ENCODE measurements around the gene CACNA1C. TPM values are rescaled to one million over a fixed set of nuclear protein-coding genes. Genes with fewer than 3 reads are reported as not detected.

CACNA1C gene
- total RNA-seq, 1 experiment from 2014 or later: 3.7 TPM

DNA sequence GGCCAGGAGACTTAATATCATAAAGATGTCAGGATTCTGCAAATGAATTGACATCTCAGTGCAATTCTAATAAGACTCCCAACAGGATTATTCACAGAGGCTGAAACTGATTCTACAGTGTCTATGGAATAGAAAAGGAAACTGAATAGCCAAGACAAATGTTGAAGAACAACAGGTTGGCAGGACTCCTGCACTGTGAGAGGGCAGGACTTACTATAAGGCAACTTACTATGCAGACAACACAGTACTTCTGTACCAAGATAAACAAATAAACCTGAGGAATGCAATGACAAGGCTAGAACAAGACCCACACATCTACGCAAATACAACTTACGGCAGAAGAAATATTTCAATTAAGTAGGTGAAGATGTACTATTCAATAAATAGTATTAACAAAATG is 609.7 kb downstream of the CACNA1C start:
- no peak for TF ChIP-seq EZH2 (IDR thresholded peaks at IDR 0.05; ENCODE audit: borderline replicate concordance, low read depth, low read length, poor library complexity, severe bottlenecking)
- TF ChIP-seq, protein P1, sequence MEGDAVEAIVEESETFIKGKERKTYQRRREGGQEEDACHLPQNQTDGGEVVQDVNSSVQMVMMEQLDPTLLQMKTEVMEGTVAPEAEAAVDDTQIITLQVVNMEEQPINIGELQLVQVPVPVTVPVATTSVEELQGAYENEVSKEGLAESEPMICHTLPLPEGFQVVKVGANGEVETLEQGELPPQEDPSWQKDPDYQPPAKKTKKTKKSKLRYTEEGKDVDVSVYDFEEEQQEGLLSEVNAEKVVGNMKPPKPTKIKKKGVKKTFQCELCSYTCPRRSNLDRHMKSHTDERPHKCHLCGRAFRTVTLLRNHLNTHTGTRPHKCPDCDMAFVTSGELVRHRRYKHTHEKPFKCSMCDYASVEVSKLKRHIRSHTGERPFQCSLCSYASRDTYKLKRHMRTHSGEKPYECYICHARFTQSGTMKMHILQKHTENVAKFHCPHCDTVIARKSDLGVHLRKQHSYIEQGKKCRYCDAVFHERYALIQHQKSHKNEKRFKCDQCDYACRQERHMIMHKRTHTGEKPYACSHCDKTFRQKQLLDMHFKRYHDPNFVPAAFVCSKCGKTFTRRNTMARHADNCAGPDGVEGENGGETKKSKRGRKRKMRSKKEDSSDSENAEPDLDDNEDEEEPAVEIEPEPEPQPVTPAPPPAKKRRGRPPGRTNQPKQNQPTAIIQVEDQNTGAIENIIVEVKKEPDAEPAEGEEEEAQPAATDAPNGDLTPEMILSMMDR (conservative IDR thresholded peaks at IDR 0.05; ENCODE audit: low read depth, low read length): no peak
- H3K4me1 ChIP-seq (ENCODE audit: insufficient read depth, low read length, poor library complexity, severe bottlenecking): no peaks in the 10 kb centered on the region
- no peaks in the 10 kb centered on the region for H3K9me3 ChIP-seq (ENCODE audit: low read depth, low read length, poor library complexity, severe bottlenecking)
- POLR2A ChIA-PET (ENCODE audit: low non-redundant PET): no interaction called here
- no peak overlapping the region for H3K4me3 ChIP-seq (ENCODE audit: low read depth, low read length, poor library complexity, severe bottlenecking)
- intact Hi-C loops (cut with micrococcal nuclease; ENCODE audit: unreplicated experiment): no loop called here
- no TSS peak for BruUV-seq (replicated peaks)
- no peaks in the 10 kb centered on the region for H3K27me3 ChIP-seq (replicated peaks; ENCODE audit: insufficient read depth, low read depth, low read length, poor library complexity)
- no peaks in the 10 kb centered on the region for H3K36me3 ChIP-seq (ENCODE audit: insufficient read depth, low read length, poor library complexity, severe bottlenecking)
- CTCF ChIA-PET: no interaction called here
- no peak overlapping the region for H3K27ac ChIP-seq (ENCODE audit: low read depth, low read length, poor library complexity, severe bottlenecking)
- DNase-seq (ENCODE audit: low spot score): no peak

DNA sequence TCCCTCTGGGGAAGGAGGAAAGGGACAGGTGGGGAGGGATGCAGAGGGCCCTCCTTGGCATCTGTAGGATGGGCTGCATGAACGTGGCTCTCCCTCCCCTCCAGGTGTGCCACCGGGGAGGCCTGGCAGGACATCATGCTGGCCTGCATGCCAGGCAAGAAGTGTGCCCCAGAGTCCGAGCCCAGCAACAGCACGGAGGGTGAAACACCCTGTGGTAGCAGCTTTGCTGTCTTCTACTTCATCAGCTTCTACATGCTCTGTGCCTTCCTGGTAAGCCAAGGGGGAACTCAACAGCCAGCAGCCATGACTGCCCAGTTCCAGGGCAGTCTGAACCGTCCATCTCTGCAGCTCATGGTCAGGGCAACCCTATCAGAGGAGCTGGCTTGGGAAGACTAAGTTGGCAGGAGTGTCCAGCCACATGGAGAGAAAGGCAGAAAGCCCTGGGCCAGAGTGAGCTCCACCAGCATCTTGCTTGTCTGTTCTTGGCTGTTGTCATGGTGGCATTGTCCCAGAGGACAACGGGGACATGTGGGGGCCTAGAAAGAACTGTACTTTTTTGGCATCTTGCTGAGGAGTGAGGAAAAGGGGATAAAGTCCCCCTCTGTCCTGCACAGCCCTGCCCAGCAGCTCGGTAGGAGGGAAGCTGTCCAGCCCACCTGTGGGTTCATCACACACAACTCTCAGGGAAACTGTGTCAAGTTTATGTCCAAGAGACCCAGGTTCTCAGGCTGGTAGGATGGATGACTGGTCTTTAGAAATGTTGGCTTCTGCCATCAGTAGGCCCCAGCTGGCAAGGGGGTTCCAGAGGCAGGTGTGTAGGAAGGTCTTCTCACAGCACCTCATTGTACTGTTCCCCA is 612.2 kb downstream of the CACNA1C start:
- ChIA-PET CTCF (no interaction called here), POLR2A (ENCODE audit: low non-redundant PET) (no interaction called here)
- no TSS peak for BruUV-seq (replicated peaks)
- H3K4me1 ChIP-seq (ENCODE audit: insufficient read depth, low read length, poor library complexity, severe bottlenecking): no peaks in the 10 kb centered on the region
- H3K27me3 ChIP-seq (replicated peaks; ENCODE audit: insufficient read depth, low read depth, low read length, poor library complexity): no peaks in the 10 kb centered on the region
- no peak overlapping the region for H3K27ac ChIP-seq (ENCODE audit: low read depth, low read length, poor library complexity, severe bottlenecking)
- H3K9me3 ChIP-seq (ENCODE audit: low read depth, low read length, poor library complexity, severe bottlenecking): no peaks in the 10 kb centered on the region
- H3K4me3 ChIP-seq (ENCODE audit: low read depth, low read length, poor library complexity, severe bottlenecking): no peak overlapping the region
- TF ChIP-seq EZH2 (IDR thresholded peaks at IDR 0.05; ENCODE audit: borderline replicate concordance, low read depth, low read length, poor library complexity, severe bottlenecking): no peak
- TF ChIP-seq, protein P1 (conservative IDR thresholded peaks at IDR 0.05; ENCODE audit: low read depth, low read length): no peak
- intact Hi-C loops (cut with micrococcal nuclease; ENCODE audit: unreplicated experiment): no loop called here
- no peak for DNase-seq (ENCODE audit: low spot score)
- H3K36me3 ChIP-seq (ENCODE audit: insufficient read depth, low read length, poor library complexity, severe bottlenecking): no peaks in the 10 kb centered on the region

DNA sequence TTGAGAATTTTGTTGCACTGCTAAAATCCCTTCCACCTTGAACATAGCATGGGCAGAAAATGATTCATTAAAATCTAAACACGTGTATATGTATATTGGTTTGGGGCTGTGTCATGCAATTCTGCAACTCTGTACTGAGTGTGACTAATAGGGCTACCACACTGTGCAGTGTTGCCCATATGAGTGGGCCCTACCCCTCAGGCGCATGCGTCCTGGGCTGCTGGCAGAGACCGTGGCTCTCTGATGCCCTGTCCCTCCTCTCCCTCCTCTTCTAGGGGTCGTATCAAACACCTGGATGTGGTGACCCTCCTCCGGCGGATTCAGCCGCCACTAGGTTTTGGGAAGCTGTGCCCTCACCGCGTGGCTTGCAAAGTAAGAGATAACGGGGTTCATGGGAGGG is 613.6 kb downstream of the CACNA1C start:
- ChIA-PET CTCF (no interaction called here), POLR2A (ENCODE audit: low non-redundant PET) (no interaction called here)
- no TSS peak for BruUV-seq (replicated peaks)
- Histone ChIP-seq H3K36me3 (ENCODE audit: insufficient read depth, low read length, poor library complexity, severe bottlenecking) (no peaks in the 10 kb centered on the region), H3K27ac (ENCODE audit: low read depth, low read length, poor library complexity, severe bottlenecking) (no peak overlapping the region), H3K4me1 (ENCODE audit: insufficient read depth, low read length, poor library complexity, severe bottlenecking) (no peaks in the 10 kb centered on the region), H3K27me3 (replicated peaks; ENCODE audit: insufficient read depth, low read depth, low read length, poor library complexity) (no peaks in the 10 kb centered on the region), H3K9me3 (ENCODE audit: low read depth, low read length, poor library complexity, severe bottlenecking) (no peaks in the 10 kb centered on the region), H3K4me3 (ENCODE audit: low read depth, low read length, poor library complexity, severe bottlenecking) (no peak overlapping the region)
- intact Hi-C loops (cut with micrococcal nuclease; ENCODE audit: unreplicated experiment): no loop called here
- no peak for DNase-seq (ENCODE audit: low spot score)
- TF ChIP-seq, protein P1 (conservative IDR thresholded peaks at IDR 0.05; ENCODE audit: low read depth, low read length): no peak
- no peak for TF ChIP-seq EZH2 (IDR thresholded peaks at IDR 0.05; ENCODE audit: borderline replicate concordance, low read depth, low read length, poor library complexity, severe bottlenecking)

Measured in A673 (cell line).